OCI-M1 (cell line): ENCODE results near the gene RIN1.

Source experiments
- DNase-seq: peaks from one replicate; lab custom pipeline; 2025; lab: John Stamatoyannopoulos, UW

Gene RIN1

DNA sequence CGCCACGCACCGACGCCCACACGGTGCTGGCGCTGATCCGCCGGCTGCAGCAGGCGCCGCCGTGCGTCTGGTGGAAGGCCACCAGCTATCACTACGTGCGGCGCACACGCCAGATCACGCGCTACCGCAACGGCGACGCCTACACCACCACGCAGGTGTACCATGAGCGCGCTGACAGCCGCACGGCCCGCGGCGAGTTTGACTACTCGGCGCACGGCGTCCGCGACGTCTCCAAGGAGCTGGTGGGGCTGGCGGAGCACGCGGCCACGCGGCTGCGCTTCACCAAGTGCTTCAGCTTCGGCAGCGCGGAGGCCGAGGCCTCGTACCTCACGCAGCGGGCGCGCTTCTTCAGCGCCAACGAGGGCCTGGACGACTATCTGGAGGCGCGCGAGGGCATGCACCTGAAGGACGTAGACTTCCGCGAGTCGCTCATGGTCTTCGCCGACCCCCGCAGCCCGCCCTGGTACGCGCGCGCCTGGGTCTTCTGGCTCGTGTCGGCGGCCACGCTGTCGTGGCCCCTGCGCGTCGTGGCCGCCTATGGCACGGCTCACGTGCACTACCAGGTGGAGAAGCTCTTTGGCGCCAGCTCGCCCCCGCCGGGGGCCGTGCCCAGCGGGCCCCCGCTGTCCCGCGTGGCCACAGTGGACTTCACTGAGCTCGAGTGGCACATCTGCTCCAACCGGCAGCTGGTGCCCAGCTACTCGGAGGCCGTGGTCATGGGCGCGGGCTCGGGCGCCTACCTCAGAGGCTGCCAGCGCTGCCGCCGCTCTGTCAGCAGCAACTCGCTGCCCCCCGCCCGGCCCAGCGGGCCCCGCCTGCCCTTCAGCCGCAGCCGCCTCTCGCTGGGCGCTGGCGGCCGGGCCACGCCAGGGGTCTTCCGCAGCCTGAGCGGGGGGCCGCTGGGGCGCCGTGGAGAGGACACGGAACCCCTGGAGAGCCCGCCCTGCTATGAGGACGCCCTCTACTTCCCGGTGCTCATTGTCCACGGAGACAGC, 41.3 kb downstream of the RIN1 start:
- DNase-seq, result no peak

DNA sequence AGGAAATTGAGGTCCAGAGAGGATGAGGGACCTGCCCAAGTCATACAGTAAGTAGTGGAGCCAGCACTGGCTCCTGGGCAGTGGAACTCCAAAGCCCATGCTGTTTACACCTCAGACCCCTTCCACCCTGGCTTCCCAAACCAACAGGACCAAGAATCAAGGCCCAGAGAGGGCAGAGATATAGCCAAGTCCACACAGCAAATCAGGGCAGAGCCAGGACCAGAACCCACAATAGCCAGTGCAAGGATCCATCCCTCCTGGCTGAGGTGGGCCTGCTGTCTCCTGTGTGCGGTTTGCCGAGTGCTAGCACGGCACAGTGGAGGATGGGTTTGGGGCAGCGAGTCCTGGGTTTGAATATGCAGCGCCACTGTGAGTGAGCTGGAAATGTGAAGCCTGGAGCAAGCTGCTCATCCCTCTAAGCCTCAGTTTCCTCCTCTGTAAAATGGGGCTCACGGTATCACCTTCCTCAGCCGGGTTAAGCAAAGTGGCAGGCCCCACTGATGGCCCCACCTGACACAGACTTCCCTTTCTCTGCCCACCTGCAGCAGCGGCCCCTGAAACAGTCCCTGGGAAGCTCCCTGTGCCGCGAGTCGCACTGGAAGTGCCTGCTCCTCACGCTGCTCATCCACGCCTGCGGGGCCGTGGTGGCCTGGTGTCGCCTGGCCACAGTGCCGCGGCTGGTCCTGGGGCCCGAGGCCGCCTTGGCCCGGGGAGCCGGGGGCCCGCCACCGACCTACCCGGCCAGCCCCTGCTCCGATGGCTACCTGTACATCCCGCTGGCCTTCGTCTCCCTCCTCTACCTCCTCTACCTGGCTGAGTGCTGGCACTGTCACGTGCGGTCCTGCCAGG, 42.2 kb downstream of the RIN1 start:
- no peak for DNase-seq

DNA sequence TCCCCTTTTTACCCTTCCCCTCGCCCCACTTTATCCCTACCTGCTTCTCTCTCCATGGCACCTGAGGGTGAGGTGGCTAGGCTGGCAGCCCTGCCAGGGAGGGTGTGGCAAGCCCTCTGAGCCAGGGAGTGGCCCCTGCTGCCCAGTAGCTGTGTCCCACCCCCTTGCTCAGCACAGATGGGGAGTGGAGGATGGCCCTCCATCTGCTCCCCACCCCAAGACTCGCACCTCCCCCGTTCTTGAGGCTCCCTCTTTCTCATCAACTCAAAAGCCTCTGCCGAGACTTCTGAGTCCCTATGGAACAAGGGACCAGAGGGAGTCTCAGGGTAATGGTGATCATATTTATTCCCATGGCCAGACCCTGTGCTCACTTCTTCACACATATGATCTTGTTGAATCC, 42.9 kb downstream of the RIN1 start:
- no peak for DNase-seq

DNA sequence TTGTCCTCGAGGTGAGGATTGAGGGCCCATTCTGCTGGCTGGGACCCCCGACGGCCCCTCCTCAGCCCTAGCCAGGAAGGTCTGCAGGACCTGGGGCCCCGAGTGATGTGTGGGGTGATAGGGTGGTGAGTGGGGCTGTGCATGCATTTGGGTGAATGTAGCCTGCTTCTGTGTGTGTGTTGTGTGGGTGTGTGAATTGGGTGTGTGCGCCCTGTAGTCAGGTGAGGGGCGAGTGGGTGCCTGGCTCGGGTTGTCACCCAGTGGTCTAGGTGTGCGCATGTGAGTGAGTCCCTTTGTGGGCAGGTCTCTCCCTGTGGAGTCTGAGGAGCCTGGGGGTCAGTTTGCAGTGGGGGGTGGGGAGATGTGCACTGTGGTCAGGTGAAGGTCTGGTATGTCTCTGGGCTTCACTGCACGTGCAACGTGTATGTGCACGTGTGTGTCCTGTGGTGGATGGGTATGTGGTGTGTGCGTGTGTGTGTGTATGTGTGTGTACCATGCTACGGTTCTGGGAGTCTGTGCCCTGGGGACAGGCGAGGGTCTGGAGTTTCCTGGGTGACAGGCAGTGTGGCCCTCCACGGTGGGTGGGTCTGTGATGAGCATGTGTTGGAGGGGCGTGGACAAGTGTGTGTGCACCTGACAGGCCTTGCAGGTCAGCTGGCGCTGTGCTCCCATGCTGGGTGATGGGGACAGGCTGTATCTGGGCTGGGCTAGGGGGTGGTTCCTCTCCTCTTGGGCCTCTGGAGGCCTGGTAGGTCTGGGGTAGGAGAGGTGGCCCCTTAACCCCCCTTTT, 43.5 kb downstream of the RIN1 start:
- no peak for DNase-seq

DNA sequence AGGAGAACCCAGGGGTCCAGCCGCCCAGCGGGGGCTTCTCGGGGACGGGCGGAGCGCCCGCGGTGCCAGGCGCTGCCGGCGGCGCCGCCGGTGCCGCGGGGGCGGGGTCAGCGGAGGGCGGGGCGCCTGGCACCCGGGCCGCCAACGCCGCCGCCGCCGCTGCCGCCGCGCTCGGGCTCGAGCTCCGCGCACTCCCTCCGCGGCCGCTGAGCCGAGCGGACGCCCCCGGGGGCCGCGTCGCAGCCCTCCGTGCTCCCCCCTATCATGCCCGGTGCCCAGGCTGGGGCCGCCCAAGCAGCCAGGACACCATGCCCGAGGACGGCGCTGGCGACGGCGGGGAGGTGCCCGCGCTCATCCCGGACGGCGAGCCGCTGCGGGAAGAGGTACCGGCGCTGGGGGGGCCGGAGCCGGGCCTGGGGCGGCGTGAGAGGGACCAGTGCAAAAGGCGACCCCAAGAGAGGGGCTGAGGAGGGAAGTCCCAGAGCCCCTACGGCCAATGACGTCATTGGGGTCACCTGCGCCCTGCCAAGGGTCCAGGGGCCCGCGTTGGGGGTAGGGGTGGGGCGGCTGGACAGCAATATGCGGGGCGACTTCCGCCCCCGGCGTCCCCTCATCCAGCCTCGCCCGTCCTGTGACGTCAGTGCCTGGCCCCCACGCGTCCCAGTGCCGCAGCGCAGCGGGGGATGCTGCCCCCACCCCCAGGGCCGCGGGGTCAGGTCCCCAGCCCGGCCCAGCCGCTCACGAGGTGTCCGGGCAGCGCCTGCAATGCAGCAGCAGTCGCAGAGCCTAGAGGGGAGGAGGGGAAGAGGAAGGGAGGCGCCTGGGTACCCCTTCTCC, 44.3 kb downstream of the RIN1 start, which contains the start of gene TMEM151A:
TSS of gene TMEM151A (plus strand) at position 189 of the 837 bp plus-strand sequence. CDS start at position 309, 120 bp downstream.
- DNase-seq, result no peak

DNA sequence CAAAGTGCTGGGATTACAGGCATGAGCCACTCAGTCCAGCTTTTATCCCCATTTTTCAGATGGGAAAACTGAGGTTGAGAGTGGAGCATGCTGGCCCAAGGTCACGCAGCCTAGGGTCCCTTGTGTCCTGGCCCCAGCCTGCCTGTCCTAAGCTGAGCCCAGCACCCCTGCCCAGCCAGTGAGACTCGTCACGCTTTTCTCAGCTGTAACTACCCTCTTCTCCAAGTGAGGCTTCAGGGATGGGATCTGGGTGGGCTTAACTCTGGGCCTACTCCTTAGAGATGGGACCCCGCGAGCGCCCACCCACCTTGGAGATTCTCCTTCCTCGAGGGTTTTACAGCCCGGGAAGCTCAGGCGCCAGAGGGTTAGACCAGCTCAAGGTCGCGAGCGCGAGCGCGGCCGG, 44.9 kb downstream of the RIN1 start:
- no peak for DNase-seq

DNA sequence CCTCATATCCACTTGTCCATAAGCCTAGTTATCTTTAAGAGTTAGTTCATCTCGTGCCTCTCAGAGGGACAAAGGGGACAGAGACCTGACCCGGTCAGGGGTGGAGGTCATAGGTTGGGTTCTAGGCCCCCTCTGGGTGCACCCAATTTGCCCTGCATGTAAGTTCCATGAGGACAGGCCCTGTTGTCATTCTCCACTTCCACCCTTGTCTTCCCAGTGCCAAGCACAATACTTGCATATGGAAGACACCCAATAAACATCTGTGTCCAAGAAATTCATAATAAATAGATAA, 46.0 kb downstream of the RIN1 start:
- no peak for DNase-seq

DNA sequence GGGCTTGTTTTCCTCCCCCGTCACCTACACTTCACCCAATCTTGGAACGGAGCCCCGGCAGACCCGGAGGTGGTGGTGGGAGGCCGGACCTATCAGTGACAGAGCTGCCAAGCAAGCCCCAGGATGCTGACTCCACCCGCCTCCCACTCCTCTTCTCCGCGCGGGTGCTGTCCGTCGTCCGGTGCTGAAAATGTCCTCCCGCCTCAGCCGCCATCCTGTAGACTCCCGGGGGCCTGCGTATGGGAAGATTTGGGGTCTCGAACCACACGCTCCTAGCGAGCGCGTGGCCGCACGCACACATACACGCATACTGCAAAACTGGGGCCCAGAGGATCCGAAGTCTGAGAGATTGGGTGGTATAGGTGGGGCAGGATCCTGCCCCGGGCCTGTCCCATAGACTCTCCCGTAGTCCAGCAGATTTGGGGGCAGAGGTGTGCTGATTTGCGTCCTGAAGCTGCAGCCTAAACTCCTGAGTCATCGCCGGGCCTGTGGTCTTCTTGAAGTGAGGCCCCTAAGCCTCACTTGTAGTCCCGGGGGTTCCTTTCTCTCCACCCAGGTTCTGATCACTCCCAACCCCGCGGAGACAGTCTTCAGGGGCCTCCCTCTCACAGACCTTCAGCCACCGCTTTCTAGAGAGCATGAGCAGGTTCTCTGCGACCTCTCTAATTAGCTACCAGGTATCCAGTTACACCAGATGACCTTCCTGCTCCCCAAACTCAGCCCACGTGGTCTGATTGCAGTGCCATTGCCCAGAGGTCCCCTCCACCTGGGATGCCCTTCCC, 46.5 kb downstream of the RIN1 start:
- peak; percentile 92 for DNase-seq

DNA sequence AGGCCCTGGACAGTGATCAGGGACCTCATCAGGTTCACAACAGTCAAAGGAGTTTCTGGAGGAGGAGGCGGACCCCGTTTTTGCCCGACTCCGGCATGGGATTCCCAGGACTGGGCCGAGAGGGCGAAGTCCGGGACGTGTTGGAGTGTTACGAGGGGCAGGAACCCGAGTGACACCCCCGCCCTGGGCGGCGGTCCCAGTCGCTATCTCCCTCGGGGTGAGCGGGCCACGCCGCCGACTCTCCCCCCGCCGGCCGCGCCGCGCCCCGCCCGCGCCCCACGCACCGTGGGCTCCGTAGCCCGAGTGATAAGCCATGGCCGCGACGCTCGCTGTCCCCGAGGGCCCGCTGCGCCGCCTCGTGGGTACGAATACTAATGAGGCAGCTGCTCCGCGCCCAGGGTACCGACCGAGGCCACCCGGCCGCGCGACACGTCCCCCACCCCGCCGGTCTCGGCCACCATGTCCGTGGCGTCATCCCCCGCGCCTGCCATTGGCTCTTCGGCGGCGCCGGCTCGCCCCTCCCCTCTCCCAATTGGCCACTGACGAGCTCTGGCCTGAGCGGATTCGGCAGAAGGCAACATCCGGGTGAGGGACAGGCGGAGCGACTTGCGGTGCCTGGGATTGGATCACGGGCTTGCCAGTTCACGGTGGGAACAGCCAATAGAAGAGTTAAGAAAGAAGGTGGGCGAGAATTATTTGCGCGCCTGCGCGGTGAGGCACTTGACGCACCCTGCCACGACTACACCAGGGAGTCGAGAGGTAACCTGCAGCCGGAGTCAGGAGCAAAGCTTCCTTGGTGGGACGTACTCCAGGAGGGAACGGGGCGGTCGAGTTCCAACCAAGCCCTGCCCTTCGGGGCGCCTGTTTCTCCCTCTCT, 47.3 kb downstream of the RIN1 start, which contains the start of gene YIF1A:
TSS of gene YIF1A (minus strand) at position 473 of the 877 bp plus-strand sequence. CDS start at position 315, 158 bp downstream.
- peak; percentile 99 for DNase-seq

DNA sequence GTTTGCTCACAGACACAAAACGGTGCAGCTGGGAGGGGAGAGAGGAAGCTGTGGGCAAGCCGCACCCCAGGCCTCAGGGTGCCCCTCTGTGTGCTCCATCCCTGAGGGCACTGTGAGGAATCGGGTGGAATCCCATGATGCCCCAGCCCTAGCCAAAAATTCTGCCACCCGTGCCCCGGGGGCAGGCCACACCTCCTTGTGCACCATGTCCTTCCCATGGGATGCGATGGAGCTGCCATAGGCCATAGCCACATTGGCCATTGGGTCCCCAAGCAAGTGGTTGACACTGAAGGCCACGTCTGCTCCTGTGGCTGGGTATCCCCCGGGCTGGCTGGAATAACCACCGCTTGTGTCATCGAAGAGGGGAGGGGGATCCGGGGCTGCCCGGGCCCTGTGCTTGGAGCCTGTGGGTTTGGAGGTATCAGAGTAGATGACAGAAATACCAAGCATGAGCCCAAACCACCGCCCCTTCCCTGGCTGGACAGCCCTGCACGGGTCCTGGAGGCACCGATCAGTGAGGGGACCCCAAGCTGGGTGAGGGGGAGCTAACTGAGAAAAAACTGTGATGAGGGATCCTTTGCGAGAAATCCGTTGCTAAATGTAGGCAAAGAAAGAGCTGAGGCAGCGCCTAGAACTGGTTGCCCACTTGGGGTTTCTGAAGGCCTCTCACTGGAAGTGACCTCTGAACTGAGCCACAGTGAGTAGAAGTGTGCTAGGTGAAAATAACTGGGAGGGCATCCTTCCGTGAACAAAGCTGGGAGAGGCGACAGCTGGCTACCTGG, 48.2 kb downstream of the RIN1 start:
- peak; percentile 44 for DNase-seq

DNA sequence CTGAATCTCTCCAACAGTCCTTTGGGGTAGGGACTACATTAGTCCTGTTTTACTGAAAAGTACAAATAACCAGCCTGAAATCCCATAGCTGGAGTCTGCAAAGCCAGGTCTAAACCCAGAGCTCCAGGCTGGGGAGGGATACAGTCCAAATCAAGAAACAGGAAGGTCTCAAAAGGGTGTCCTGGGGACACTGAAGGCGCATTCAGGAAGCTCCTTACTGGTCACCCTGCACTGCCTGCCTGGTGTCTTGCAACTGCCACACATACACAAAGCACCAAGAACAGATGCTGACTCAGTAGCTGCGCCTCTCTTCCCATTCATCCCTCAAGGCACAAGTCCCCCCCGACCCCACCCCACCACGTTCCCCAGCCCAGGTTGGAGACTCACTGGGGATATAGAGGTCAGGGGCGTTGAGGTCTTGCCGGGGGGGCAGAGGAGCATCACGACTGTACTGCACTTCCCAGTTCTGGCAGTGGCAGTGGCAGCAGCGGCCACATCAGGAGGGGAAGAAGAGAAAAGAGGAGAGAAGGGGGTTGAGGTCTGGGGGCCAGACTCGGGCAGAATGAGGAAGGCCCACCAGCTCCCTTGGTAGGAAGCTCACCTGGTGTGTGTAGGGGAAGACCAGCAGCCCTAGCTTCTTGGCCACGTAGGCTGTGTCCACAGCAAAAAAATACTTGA, 48.9 kb downstream of the RIN1 start:
- no peak for DNase-seq

DNA sequence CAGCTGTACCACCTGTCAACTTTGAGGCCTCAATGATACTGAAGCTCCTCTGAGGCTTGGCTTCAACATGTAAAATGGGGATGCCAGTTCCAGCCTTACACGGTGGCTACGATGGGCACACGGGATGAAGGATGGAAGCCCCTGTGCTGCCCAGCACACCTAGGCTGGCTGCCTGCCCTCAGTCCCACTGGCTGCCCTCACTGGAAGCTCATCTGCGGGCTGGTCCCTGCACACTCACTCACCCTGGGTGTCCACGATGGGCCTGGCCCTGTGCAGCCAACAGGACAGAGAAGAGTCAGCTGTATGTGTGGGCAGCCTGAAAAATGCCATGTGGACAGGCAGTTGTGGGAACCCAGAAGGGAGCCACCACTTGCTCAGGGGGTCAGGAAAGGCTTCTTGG, 49.5 kb downstream of the RIN1 start:
- no peak for DNase-seq

DNA sequence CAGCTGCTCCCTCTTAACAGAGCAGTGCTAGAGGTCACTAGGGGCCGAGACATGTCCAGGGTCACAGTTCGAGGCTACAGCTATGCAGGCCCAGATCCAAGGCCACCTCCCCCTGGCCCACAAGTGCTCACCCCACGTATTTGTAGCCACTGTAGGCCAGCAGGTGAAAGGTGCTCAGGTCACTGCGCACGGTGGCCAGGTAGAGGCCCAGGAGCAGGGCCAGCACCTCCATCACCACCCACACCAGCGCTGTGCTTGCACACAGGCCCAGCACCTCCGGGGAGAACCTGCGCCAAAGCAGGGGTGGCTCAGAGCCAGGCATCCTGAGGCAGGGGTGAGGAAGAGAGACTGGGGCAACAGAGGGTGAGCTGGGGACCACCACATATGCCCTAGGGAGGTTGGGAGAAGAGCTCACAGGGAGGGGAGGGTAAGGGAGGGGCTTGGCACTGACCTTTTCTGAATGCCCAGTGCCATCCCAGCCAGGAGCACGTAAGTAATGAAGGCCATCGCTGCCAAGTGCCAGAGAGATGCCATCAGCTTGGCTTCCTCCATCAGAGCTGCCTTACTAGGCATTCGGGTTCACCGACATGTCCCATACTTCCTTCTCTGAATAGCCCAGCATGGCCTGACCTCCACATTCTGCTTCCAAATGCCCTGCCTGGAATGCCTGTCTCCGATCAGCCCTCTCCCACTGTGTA, 50.8 kb downstream of the RIN1 start:
- DNase-seq, result no peak

DNA sequence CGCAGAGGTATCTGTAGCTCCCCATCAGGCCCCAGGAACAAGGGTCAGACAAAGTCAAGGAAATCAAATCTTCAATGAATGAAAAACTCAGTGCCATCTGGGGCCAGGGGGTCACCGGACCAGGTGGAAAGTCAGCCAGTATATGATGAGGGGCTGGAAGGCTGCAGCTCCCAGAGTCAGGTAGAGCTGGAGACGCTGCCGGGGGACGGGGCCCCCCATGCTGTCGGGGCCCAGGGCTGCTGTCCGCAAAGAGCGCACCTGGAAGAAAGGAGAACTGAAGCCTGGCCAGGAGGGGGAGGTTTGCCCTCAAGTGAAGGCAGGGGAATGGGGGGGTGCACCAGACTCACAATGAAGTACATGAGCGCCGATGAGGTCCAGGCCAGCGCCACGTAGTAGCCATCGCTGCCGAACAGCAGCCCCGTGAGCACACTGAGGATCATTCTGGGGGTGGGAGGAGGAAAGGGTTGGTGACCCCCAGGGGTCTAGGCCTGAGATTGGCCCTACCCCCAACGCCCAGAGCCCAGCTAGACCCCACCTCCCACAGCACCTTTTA, 51.6 kb downstream of the RIN1 start:
- no peak for DNase-seq

DNA sequence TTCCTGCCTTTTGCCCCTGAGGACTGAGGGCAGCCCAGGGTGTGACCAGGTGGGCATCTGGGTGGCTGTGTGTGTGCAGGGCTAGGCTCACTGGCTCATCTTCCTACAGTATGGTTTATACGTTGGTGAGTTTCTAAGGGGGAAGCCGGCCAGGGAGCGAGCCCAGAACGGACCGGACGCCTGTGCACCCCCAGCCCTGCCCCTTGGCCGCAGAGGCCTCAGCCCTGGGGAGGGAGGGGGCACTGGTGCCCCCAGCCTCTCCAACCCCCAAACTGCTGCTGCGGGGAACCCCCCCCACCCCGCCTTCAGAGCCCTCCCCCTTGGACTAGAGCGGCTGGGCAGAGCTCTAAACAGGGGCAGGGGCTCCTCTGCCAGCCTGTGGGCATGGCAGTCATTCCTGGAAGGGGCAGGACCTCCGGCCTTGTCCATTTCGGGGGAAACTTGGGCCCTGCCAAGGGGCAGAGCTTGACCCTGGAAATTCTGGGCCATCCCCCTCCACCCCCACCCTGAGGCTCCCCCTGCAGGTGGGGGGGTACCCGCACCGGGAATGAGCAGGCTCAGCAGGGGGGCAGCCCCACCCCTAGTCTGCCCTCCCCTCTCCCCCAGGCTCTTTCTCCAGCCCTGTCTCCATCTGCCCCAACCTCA, 52.7 kb downstream of the RIN1 start:
- DNase-seq, result no peak
